Tibial nerve (tissue), 4 donors: Measurements from ENCODE around the gene ZDHHC23.

Experiments used
- CTCF ChIP-seq, 5 experiments: fragments of 200-600 bp in 3 of 5; fragments of 450-650 bp in 2 of 5; sonication (generic) in 3 of 5; IDR thresholded peaks; one replicate each; pipeline ENCODE4 v1.5.1; 2016 to 2019; ENCODE audit warnings: antibody characterized with exemption in 5 of 5, mild to moderate bottlenecking in 3 of 5, moderate library complexity in 2 of 5
- EP300 ChIP-seq, 2 donors: sonication (generic); formaldehyde crosslinking; IDR thresholded peaks; one replicate each; pipeline ENCODE4 v1.6.1; 2017; ENCODE audit warnings: antibody characterized with exemption in 2 of 2, mild to moderate bottlenecking in 1 of 2
- POLR2A ChIP-seq, 2 donors: fragments of 450-650 bp; IDR thresholded peaks; one replicate each; pipeline ENCODE4 v1.6.1; 2017; ENCODE audit warnings: antibody characterized with exemption in 2 of 2, mild to moderate bottlenecking in 2 of 2, moderate library complexity in 2 of 2

- TF ChIP-seq POLR2A (IDR thresholded peaks at IDR 0.05): no peak
- TF ChIP-seq CTCF (IDR thresholded peaks at IDR 0.05): no peak
- no peak for TF ChIP-seq EP300 (IDR thresholded peaks at IDR 0.05)
Measured at GRCh38 chr3:113952921-113953320, 5.1 kb downstream of the ZDHHC23 start.
